Caco-2 (cell line): ENCODE data around the gene EEPD1. TPM values are rescaled to one million over a fixed set of nuclear protein-coding genes. Genes with fewer than 3 reads are reported as not detected.

Experiments
- BruUV-seq: library from RNA; stranded (reverse); fragments of 400-500 nt; replicated peaks from 2 replicates; lab custom pipeline; 2021; lab: Mats Ljungman, UMichigan
- CTCF ChIA-PET: fragments of 300-600 bp; sonication (Branson Sonifier 250); formaldehyde crosslinking; loops from one replicate; lab custom pipeline; 2022; ENCODE audit warnings: antibody characterized with exemption; lab: Charles Lee
- POLR2A ChIA-PET: fragments of 300-600 bp; sonication (Branson Sonifier 250); formaldehyde crosslinking; loops from one replicate; lab custom pipeline; 2022; ENCODE audit warnings: antibody characterized with exemption; lab: Charles Lee
- DNase-seq, 2 experiments: peaks; one replicate each; pipeline versions ENCODE4 v3.0.0 to v3.0.0-alpha.2; 2020 to 2022
- H3K27me3 ChIP-seq: replicated peaks from 2 replicates; pipeline ENCODE4 v1.6.0; 2011; ENCODE audit warnings: low read length; ENCODE audit not compliant: control insufficient read depth, insufficient read depth
- H3K36me3 ChIP-seq: 2 replicates; pipeline ENCODE4 v1.5.1; 2011; ENCODE audit warnings: low read length; ENCODE audit not compliant: control insufficient read depth, insufficient read depth
- H3K4me1 ChIP-seq: fragments of 250-450 bp; sonication (Bioruptor Pico); 2 replicates; pipeline ENCODE4 v1.5.1; 2020; ENCODE audit warnings: mild to moderate bottlenecking
- H3K4me3 ChIP-seq: 2 replicates; pipeline ENCODE4 v1.5.1; 2011; ENCODE audit warnings: low read depth, mild to moderate bottlenecking, control low read depth, low read length
- H3K9me3 ChIP-seq: fragments of 250-450 bp; sonication (Bioruptor Pico); 2 replicates; pipeline ENCODE4 v1.5.1; 2020; ENCODE audit warnings: mild to moderate bottlenecking, moderate library complexity
- H3K27ac Mint-ChIP-seq: one replicate; pipeline ENCODE4 v1.8.0; 2022; ENCODE audit warnings: mixed read lengths; ENCODE audit not compliant: unreplicated experiment
- H3K27me3 Mint-ChIP-seq: one replicate; pipeline ENCODE4 v1.8.0; 2022; ENCODE audit warnings: mixed read lengths; ENCODE audit not compliant: insufficient read depth, unreplicated experiment
- H3K36me3 Mint-ChIP-seq: one replicate; pipeline ENCODE4 v1.8.0; 2022; ENCODE audit warnings: mild to moderate bottlenecking, mixed read lengths; ENCODE audit not compliant: insufficient read depth, unreplicated experiment
- H3K4me1 Mint-ChIP-seq: one replicate; pipeline ENCODE4 v1.8.0; 2022; ENCODE audit warnings: low read depth, mixed read lengths; ENCODE audit not compliant: unreplicated experiment
- H3K4me3 Mint-ChIP-seq: one replicate; pipeline ENCODE4 v1.8.0; 2022; ENCODE audit warnings: mild to moderate bottlenecking, moderate library complexity, mixed read lengths; ENCODE audit not compliant: unreplicated experiment
- H3K9me3 Mint-ChIP-seq: one replicate; pipeline ENCODE4 v1.8.0; 2022; ENCODE audit warnings: mixed read lengths; ENCODE audit not compliant: unreplicated experiment
- intact Hi-C: fragments of 100-400 bp; cut with micrococcal nuclease; formaldehyde crosslinking; loops from one replicate; pipeline ENCODE4 v1.10.0; 2022; ENCODE audit not compliant: unreplicated experiment
- total RNA-seq: library from RNA; stranded (reverse); gene quantifications from 2 replicates; pipeline ENCODE4 v1.2.3, GENCODE V29; 2022
- TF ChIP-seq, protein P1 (sequence below), 2 experiments: fragments of 200-600 bp in 1 of 2; IDR thresholded peaks; 1 replicate in 1 of 2; 2 replicates in 1 of 2; pipeline versions ENCODE4 v1.5.1 to v1.8.0; 2011 to 2022; ENCODE audit warnings: antibody characterized with exemption in 1 of 2, control low read depth in 1 of 2, inconsistent platforms in 1 of 2, low read depth in 1 of 2, low read length in 1 of 2, mild to moderate bottlenecking in 1 of 2, moderate library complexity in 1 of 2; ENCODE audit not compliant: insufficient read depth in 1 of 2, severe bottlenecking in 1 of 2, unreplicated experiment in 1 of 2

Gene EEPD1
- total RNA-seq, 1 experiment from 2014 or later: 1.8 TPM

DNA sequence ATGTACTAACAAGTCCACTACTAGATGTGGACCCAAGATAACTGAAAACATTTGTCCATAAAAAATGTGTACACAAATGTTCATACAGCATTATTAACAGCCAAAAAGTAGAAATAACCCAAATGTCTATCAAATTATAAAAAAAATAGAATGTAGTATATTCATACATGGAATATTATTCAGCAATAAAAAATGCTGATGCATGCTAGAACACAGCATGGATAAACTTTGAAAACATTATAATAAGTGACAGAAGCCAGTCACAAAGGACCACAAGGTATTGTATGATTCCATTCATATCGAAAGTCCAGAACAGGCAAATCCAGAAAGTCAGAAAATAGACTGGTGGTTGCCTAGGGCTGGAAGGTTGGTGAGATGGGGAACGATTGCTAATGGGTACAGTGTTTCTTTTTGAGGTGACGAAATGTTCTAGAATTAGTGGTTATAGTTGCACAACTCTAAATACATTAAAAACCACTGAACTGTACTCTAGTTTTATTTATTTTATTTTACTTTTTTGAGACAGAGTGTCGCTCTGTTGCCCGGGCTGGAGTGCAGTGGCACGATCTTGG lies 193.3 kb downstream of the EEPD1 start:
- Mint-ChIP-seq H3K27ac (no peak overlapping the region), H3K4me1 (peaks cover 7% of the 10 kb centered on the region), H3K36me3 (no peaks in the 10 kb centered on the region), H3K4me3 (no peak overlapping the region), H3K9me3 (no peaks in the 10 kb centered on the region), H3K27me3 (no peaks in the 10 kb centered on the region)
- BruUV-seq: no TSS peak
- intact Hi-C loops: no loop called here
- Histone ChIP-seq H3K9me3 (0 out of 2 replicates have a peak, but pooled peaks cover 2% of the 10 kb centered on the region), H3K4me3 (no peak overlapping the region), H3K27me3 (no peaks in the 10 kb centered on the region), H3K36me3 (no peaks in the 10 kb centered on the region), H3K4me1 (no peaks in the 10 kb centered on the region)
- DNase-seq: no peak
- ChIA-PET POLR2A (no interaction called here), CTCF (no interaction called here)
- TF ChIP-seq, protein P1, sequence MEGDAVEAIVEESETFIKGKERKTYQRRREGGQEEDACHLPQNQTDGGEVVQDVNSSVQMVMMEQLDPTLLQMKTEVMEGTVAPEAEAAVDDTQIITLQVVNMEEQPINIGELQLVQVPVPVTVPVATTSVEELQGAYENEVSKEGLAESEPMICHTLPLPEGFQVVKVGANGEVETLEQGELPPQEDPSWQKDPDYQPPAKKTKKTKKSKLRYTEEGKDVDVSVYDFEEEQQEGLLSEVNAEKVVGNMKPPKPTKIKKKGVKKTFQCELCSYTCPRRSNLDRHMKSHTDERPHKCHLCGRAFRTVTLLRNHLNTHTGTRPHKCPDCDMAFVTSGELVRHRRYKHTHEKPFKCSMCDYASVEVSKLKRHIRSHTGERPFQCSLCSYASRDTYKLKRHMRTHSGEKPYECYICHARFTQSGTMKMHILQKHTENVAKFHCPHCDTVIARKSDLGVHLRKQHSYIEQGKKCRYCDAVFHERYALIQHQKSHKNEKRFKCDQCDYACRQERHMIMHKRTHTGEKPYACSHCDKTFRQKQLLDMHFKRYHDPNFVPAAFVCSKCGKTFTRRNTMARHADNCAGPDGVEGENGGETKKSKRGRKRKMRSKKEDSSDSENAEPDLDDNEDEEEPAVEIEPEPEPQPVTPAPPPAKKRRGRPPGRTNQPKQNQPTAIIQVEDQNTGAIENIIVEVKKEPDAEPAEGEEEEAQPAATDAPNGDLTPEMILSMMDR (IDR thresholded peaks at IDR 0.05; ENCODE audit: insufficient read depth in 1 of 2, low read depth in 1 of 2, low read length in 1 of 2, severe bottlenecking in 1 of 2, unreplicated experiment in 1 of 2): no peak

DNA sequence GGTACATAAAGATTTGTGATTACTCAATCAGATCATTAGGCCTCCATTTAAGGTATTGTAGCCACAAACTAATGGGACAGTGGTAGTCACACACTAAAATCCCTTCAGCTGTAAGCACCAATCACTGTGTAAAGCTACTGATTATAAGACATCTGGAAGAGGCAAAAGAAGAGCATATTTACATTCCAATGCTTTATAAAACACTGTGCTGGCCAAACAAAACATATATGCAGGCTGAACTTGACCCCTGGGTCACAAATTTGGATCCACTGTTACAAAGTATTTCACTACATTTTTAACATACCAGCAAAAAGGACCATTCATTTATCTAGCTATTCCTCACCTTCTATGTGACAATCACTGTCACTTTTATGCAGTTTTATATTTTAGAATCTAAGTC lies 195.2 kb downstream of the EEPD1 start:
- Histone ChIP-seq H3K27me3 (no peaks in the 10 kb centered on the region), H3K4me3 (no peak overlapping the region), H3K9me3 (0 out of 2 replicates have a peak, but pooled peaks cover 2% of the 10 kb centered on the region), H3K36me3 (no peaks in the 10 kb centered on the region), H3K4me1 (no peaks in the 10 kb centered on the region)
- CTCF ChIA-PET: no interaction called here
- intact Hi-C loops: no loop called here
- no peak overlapping the region for H3K27ac Mint-ChIP-seq
- H3K4me3 Mint-ChIP-seq: no peak overlapping the region
- POLR2A ChIA-PET: no interaction called here
- H3K27me3 Mint-ChIP-seq: no peaks in the 10 kb centered on the region
- H3K9me3 Mint-ChIP-seq: no peaks in the 10 kb centered on the region
- no TSS peak for BruUV-seq
- TF ChIP-seq, protein P1 (IDR thresholded peaks at IDR 0.05; ENCODE audit: insufficient read depth in 1 of 2, low read depth in 1 of 2, low read length in 1 of 2, severe bottlenecking in 1 of 2, unreplicated experiment in 1 of 2): no peak
- DNase-seq: no peak
- H3K36me3 Mint-ChIP-seq: no peaks in the 10 kb centered on the region
- peaks cover 7% of the 10 kb centered on the region for H3K4me1 Mint-ChIP-seq

DNA sequence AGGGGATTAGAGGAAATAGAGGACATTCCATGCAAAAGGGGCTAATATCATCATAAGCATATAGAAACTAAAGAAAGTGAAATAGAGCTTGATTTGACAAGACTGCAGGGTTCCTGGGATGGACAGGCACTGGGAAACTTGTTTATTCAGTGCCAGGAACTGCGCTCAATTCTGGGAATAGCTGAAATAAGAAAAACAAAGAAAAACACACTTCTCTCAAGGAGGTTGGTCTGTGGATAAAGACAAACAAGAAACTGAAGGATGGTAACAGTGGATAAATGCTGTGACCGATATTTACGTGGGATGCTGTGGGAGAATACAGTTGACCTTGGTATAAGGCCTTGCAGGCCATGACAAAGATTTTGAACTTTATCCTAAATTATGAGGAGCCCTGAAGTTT lies 195.7 kb downstream of the EEPD1 start:
- TF ChIP-seq, protein P1 (IDR thresholded peaks at IDR 0.05; ENCODE audit: insufficient read depth in 1 of 2, low read depth in 1 of 2, low read length in 1 of 2, severe bottlenecking in 1 of 2, unreplicated experiment in 1 of 2): no peak
- no peaks in the 10 kb centered on the region for H3K4me1 ChIP-seq
- no peaks in the 10 kb centered on the region for H3K9me3 Mint-ChIP-seq
- H3K36me3 ChIP-seq: no peaks in the 10 kb centered on the region
- no peaks in the 10 kb centered on the region for H3K36me3 Mint-ChIP-seq
- H3K4me1 Mint-ChIP-seq: peaks cover 7% of the 10 kb centered on the region
- H3K4me3 ChIP-seq: no peak overlapping the region
- POLR2A ChIA-PET: no interaction called here
- H3K27me3 Mint-ChIP-seq: no peaks in the 10 kb centered on the region
- BruUV-seq: no TSS peak
- CTCF ChIA-PET: no interaction called here
- intact Hi-C loops: no loop called here
- H3K4me3 Mint-ChIP-seq: no peak overlapping the region
- no peak for DNase-seq
- 0 out of 2 replicates have a peak, but pooled peaks cover 2% of the 10 kb centered on the region for H3K9me3 ChIP-seq
- no peaks in the 10 kb centered on the region for H3K27me3 ChIP-seq
- H3K27ac Mint-ChIP-seq: no peak overlapping the region
